ENCODE results near the gene IKBKG. TPM values are rescaled to one million over a fixed set of nuclear protein-coding genes. Genes with fewer than 3 reads are reported as not detected.

Gene IKBKG
- total RNA-seq, 1 donor from 2014 or later: 21.4 TPM

DNA sequence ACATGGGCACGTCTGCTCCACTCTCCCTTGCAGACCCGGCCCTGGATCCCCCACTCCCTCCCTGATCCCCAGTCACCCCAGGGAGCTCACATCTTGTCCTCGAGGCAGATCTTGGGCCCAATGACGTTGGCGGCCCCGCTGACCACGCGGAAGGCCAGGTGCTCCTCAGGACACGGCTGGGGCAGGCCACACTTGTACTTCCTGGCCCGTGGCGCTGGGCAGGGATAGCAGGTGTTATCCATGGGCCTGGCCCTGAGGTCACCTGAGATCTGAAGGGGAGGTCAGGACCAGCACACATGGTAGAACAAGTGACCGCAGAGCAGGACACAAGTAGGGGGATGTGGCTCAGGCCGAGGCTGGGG is 39.1 kb upstream of the IKBKG start:
- H3K4me3 ChIP-seq (ENCODE audit: low read depth, low read length): no peak overlapping the region
- no peak for TF ChIP-seq CTCF (conservative IDR thresholded peaks at IDR 0.05; ENCODE audit: low read depth, low read length)
- DNase-seq (ENCODE audit: low read depth): no peak

- H3K4me3 ChIP-seq (ENCODE audit: low read depth, low read length): no peak overlapping the region
- no peak for TF ChIP-seq CTCF (conservative IDR thresholded peaks at IDR 0.05; ENCODE audit: low read depth, low read length)
- DNase-seq (ENCODE audit: low read depth): no peak
Observed at GRCh38 chrX:154509455-154509854, 38.0 kb upstream of the IKBKG start.

DNA sequence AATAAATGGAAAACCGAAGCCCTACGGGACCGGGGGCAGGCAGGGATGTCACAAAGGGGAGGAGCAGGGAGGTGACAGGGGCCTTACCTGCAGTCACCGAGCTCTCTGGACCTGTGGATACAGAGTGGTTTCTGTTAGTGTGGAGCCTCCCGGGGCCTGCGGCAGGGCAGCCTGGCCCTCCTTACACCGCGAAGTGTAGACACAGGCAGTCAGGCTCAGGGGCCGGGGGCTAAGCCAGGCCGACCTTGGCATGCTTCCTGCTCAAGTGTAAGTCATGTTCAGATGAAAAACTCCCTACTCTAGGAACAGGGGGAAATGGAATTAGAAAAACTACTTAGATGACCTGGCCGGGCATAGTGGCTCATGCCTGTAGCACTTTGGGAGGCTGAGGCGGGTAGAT is 35.7 kb upstream of the IKBKG start:
- no peak for DNase-seq (ENCODE audit: low read depth)
- H3K4me3 ChIP-seq (ENCODE audit: low read depth, low read length): no peak overlapping the region
- no peak for TF ChIP-seq CTCF (conservative IDR thresholded peaks at IDR 0.05; ENCODE audit: low read depth, low read length)

GRCh38 chrX:154512879-154513553 is 34.4 kb upstream of the IKBKG start:
- TF ChIP-seq CTCF (conservative IDR thresholded peaks at IDR 0.05; ENCODE audit: low read depth, low read length): no peak
- DNase-seq (ENCODE audit: low read depth): no peak
- H3K4me3 ChIP-seq (ENCODE audit: low read depth, low read length): no peak overlapping the region

DNA sequence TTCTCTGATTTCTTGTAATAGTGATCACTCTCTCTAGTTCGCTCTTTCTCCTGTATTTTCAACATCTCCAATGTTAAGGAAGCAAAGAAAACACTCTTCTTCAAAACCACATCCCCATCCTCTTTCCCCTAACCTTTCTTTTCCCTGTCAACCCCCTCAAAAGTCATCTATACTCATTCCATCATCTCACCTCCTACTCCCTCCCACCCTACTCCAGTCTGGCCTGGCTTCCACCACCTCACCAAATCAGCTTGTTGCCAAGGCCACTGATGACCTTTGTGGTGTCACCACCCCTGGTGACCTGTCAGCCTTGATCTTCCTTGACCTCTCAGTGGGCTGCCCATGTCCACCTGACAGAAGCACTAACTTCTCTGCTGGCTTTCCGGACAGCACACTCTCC is 33.7 kb upstream of the IKBKG start:
- no peak for TF ChIP-seq CTCF (conservative IDR thresholded peaks at IDR 0.05; ENCODE audit: low read depth, low read length)
- H3K4me3 ChIP-seq (ENCODE audit: low read depth, low read length): no peak overlapping the region
- DNase-seq (ENCODE audit: low read depth): no peak

DNA sequence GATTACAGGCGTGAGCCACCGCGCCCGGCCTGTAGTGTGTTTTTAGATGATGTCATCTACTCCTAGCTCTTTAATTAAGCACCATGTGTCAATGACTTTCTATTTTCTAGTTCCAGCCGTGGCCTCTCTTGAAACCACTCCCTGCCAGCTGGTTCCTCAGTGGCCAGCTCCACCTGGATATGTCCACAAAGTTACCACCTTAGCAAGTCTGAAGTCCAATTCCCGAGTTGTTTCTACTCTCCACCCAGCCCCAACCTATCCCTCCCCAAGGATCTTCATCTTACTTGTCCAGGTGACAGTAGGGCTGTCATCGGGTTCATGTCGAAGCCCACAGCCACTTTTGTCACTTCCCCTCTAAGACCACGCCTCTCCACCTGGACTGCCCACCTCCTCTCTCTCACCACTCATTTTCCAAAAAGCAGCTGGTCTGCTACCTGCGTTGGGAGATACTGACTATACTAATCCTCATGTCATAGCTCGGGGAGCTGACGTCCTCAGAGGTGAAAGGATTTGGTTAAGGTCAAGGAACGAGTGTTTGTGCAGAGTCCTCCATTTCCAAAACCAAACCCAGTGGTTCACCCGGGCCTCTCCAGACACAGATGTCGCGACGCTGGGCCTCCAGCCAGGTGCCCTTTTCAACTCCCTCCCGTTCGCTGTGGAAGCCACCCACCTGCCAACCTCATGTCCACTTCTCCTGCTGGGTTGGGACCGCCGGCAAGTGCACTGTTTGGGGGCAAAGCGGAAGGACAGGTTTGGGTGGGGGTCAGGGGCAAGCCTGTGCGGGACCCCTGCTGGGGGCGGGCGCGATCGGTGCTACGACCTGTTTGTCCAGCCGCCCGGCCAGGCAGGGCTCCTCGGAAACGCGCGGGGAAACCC is 32.1 kb upstream of the IKBKG start:
- DNase-seq (ENCODE audit: low read depth): no peak
- peak overlapping the region; percentile 70 for H3K4me3 ChIP-seq (ENCODE audit: low read depth, low read length)
- no peak for TF ChIP-seq CTCF (conservative IDR thresholded peaks at IDR 0.05; ENCODE audit: low read depth, low read length)

Measured in epithelial cell of proximal tubule (primary cell).